Measurements from ENCODE around the gene ABI3BP.

The ABI3BP gene

GRCh38 chr3:100993309-100993708 lies at the start of gene ABI3BP:
TSS of gene ABI3BP (minus strand) at chr3:100993421. CDS start at chr3:100993384, 37 bp downstream.
- Histone ChIP-seq H4K20me1 (ENCODE audit: low read depth, low read length) (no peaks in the 10 kb centered on the region), H2AFZ (ENCODE audit: low read depth, low read length, severe bottlenecking) (no peak within 1 kb of the TSS), H3K27me3 (ENCODE audit: low read length) (no peaks in the 10 kb centered on the region), H3K9me3 (ENCODE audit: insufficient read depth, low read length) (no peaks in the 10 kb centered on the region), H3K4me2 (ENCODE audit: low read depth, low read length, poor library complexity, severe bottlenecking) (no peak within 1 kb of the TSS), H3K9ac (ENCODE audit: low read length) (no peak within 1 kb of the TSS), H3K27ac (ENCODE audit: low read depth, low read length) (no peak within 1 kb of the TSS), H3K9me2 (replicated peaks; ENCODE audit: insufficient read depth, low read length) (no peaks in the 10 kb centered on the region), H3K36me3 (ENCODE audit: low read length) (no peaks in the 10 kb centered on the region), H3K4me3 (ENCODE audit: insufficient read depth, low read length, poor library complexity, severe bottlenecking) (no peak within 1 kb of the TSS), H3F3A (ENCODE audit: insufficient read depth) (no peaks in the 10 kb centered on the region), H3K79me2 (ENCODE audit: insufficient read depth, low read length) (no peaks in the 10 kb centered on the region)
- no peak for TF ChIP-seq EZH2phosphoT487 (conservative IDR thresholded peaks at IDR 0.05; ENCODE audit: low read length)
- TF ChIP-seq CTCF (IDR thresholded peaks at IDR 0.05; ENCODE audit: insufficient read depth, low read length, poor library complexity, severe bottlenecking) = no peak

- TF ChIP-seq CTCF (IDR thresholded peaks at IDR 0.05; ENCODE audit: insufficient read depth, low read length, poor library complexity, severe bottlenecking) (no peak), EZH2phosphoT487 (conservative IDR thresholded peaks at IDR 0.05; ENCODE audit: low read length) (no peak)
- Histone ChIP-seq H4K20me1 (ENCODE audit: low read depth, low read length) (no peaks in the 10 kb centered on the region), H3K9me3 (ENCODE audit: insufficient read depth, low read length) (no peaks in the 10 kb centered on the region), H3F3A (ENCODE audit: insufficient read depth) (no peaks in the 10 kb centered on the region), H3K27ac (ENCODE audit: low read depth, low read length) (no peak overlapping the region), H3K9ac (ENCODE audit: low read length) (no peak overlapping the region), H3K79me2 (ENCODE audit: insufficient read depth, low read length) (no peaks in the 10 kb centered on the region), H3K27me3 (ENCODE audit: low read length) (no peaks in the 10 kb centered on the region), H2AFZ (ENCODE audit: low read depth, low read length, severe bottlenecking) (no peak overlapping the region), H3K36me3 (ENCODE audit: low read length) (no peaks in the 10 kb centered on the region), H3K4me2 (ENCODE audit: low read depth, low read length, poor library complexity, severe bottlenecking) (no peak overlapping the region), H3K9me2 (replicated peaks; ENCODE audit: insufficient read depth, low read length) (no peaks in the 10 kb centered on the region), H3K4me3 (ENCODE audit: insufficient read depth, low read length, poor library complexity, severe bottlenecking) (no peak overlapping the region)
These were observed 46.1 kb upstream of the ABI3BP start for GRCh38 chr3:101039285-101039684.

- no peaks in the 10 kb centered on the region for H4K20me1 ChIP-seq (ENCODE audit: low read depth, low read length)
- H2AFZ ChIP-seq (ENCODE audit: low read depth, low read length, severe bottlenecking) = no peak overlapping the region
- no peaks in the 10 kb centered on the region for H3K36me3 ChIP-seq (ENCODE audit: low read length)
- no peaks in the 10 kb centered on the region for H3K9me3 ChIP-seq (ENCODE audit: insufficient read depth, low read length)
- H3K9me2 ChIP-seq (replicated peaks; ENCODE audit: insufficient read depth, low read length) = no peaks in the 10 kb centered on the region
- H3F3A ChIP-seq (ENCODE audit: insufficient read depth) = no peaks in the 10 kb centered on the region
- no peak overlapping the region for H3K9ac ChIP-seq (ENCODE audit: low read length)
- H3K4me2 ChIP-seq (ENCODE audit: low read depth, low read length, poor library complexity, severe bottlenecking) = no peak overlapping the region
- TF ChIP-seq EZH2phosphoT487 (conservative IDR thresholded peaks at IDR 0.05; ENCODE audit: low read length) = no peak
- TF ChIP-seq CTCF (IDR thresholded peaks at IDR 0.05; ENCODE audit: insufficient read depth, low read length, poor library complexity, severe bottlenecking) = no peak
- H3K27me3 ChIP-seq (ENCODE audit: low read length) = no peaks in the 10 kb centered on the region
- no peaks in the 10 kb centered on the region for H3K79me2 ChIP-seq (ENCODE audit: insufficient read depth, low read length)
- no peak overlapping the region for H3K4me3 ChIP-seq (ENCODE audit: insufficient read depth, low read length, poor library complexity, severe bottlenecking)
- H3K27ac ChIP-seq (ENCODE audit: low read depth, low read length) = no peak overlapping the region
These were observed 45.7 kb upstream of the ABI3BP start for GRCh38 chr3:101038880-101039279.

All from SU-DHL-6 (cell line).